NT2/D1 (cell line): Measurements from ENCODE around the gene MYO5B.

Experiments
- SUZ12 ChIP-seq: IDR thresholded peaks from 2 replicates; pipeline ENCODE4 v1.6.1; 2011; ENCODE audit not compliant: insufficient read length, insufficient read depth; ENCODE audit errors: extremely low read depth
- YY1 ChIP-seq: IDR thresholded peaks from 2 replicates; pipeline ENCODE4 v1.6.1; 2011; ENCODE audit not compliant: insufficient read length, insufficient read depth
- ZNF274 ChIP-seq: IDR thresholded peaks from 2 replicates; pipeline ENCODE4 v1.6.1; 2011; ENCODE audit warnings: mild to moderate bottlenecking, low read depth, low read length

GRCh38 chr18:50190236-50190635 is 4.7 kb downstream of the MYO5B start:
- no peak for TF ChIP-seq YY1
- TF ChIP-seq SUZ12: no peak
- TF ChIP-seq ZNF274: no peak
